ENCODE results near the gene TLR9.

DNA sequence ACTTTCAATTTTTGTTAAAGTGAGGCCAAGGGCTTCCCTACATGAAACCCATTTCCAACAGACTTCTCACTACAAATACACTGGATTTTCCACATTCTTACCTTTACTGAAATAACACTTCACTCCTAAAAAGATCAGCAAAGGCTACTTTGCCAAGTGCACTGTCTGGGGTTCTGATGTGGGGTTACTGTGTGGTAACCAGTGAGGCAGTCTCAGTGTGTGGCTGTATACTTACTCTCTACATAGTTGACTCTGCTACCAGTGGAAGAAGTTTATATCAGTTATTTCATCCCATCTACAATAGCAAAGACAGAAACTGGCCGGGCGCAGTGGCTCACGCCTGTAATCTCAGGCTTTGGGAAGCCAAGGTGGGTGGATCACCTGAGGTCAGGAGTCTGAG is 47.4 kb upstream of the TLR9 start:
- TF ChIP-seq, protein P1, sequence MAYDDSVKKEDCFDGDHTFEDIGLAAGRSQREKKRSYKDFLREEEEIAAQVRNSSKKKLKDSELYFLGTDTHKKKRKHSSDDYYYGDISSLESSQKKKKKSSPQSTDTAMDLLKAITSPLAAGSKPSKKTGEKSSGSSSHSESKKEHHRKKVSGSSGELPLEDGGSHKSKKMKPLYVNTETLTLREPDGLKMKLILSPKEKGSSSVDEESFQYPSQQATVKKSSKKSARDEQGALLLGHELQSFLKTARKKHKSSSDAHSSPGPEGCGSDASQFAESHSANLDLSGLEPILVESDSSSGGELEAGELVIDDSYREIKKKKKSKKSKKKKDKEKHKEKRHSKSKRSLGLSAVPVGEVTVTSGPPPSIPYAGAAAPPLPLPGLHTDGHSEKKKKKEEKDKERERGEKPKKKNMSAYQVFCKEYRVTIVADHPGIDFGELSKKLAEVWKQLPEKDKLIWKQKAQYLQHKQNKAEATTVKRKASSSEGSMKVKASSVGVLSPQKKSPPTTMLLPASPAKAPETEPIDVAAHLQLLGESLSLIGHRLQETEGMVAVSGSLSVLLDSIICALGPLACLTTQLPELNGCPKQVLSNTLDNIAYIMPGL (CRISPR knock-in tag; IDR thresholded peaks at IDR 0.05) = no peak
- TF ChIP-seq, protein P2, sequence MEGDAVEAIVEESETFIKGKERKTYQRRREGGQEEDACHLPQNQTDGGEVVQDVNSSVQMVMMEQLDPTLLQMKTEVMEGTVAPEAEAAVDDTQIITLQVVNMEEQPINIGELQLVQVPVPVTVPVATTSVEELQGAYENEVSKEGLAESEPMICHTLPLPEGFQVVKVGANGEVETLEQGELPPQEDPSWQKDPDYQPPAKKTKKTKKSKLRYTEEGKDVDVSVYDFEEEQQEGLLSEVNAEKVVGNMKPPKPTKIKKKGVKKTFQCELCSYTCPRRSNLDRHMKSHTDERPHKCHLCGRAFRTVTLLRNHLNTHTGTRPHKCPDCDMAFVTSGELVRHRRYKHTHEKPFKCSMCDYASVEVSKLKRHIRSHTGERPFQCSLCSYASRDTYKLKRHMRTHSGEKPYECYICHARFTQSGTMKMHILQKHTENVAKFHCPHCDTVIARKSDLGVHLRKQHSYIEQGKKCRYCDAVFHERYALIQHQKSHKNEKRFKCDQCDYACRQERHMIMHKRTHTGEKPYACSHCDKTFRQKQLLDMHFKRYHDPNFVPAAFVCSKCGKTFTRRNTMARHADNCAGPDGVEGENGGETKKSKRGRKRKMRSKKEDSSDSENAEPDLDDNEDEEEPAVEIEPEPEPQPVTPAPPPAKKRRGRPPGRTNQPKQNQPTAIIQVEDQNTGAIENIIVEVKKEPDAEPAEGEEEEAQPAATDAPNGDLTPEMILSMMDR (IDR thresholded peaks at IDR 0.05) = no peak
- TF ChIP-seq FOXP1 (CRISPR knock-in tag; IDR thresholded peaks at IDR 0.05; ENCODE audit: borderline replicate concordance) (no peak), KAT7 (CRISPR knock-in tag; IDR thresholded peaks at IDR 0.05; ENCODE audit: borderline replicate concordance) (no peak), ZNF138 (CRISPR knock-in tag; conservative IDR thresholded peaks at IDR 0.05) (no peak), SOX15 (CRISPR knock-in tag; IDR thresholded peaks at IDR 0.05) (no peak), NR1H2 (CRISPR knock-in tag; IDR thresholded peaks at IDR 0.05) (no peak), JUN (CRISPR knock-in tag; IDR thresholded peaks at IDR 0.05) (no peak), SP1 (CRISPR knock-in tag; conservative IDR thresholded peaks at IDR 0.05) (no peak)
- TF ChIP-seq, protein P3, sequence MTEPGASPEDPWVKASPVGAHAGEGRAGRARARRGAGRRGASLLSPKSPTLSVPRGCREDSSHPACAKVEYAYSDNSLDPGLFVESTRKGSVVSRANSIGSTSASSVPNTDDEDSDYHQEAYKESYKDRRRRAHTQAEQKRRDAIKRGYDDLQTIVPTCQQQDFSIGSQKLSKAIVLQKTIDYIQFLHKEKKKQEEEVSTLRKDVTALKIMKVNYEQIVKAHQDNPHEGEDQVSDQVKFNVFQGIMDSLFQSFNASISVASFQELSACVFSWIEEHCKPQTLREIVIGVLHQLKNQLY (CRISPR knock-in tag; IDR thresholded peaks at IDR 0.05) = no peak
- TF ChIP-seq, protein P4, sequence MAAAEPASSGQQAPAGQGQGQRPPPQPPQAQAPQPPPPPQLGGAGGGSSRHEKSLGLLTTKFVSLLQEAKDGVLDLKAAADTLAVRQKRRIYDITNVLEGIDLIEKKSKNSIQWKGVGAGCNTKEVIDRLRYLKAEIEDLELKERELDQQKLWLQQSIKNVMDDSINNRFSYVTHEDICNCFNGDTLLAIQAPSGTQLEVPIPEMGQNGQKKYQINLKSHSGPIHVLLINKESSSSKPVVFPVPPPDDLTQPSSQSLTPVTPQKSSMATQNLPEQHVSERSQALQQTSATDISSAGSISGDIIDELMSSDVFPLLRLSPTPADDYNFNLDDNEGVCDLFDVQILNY (CRISPR knock-in tag; IDR thresholded peaks at IDR 0.05) = no peak
- TF ChIP-seq, protein P5, sequence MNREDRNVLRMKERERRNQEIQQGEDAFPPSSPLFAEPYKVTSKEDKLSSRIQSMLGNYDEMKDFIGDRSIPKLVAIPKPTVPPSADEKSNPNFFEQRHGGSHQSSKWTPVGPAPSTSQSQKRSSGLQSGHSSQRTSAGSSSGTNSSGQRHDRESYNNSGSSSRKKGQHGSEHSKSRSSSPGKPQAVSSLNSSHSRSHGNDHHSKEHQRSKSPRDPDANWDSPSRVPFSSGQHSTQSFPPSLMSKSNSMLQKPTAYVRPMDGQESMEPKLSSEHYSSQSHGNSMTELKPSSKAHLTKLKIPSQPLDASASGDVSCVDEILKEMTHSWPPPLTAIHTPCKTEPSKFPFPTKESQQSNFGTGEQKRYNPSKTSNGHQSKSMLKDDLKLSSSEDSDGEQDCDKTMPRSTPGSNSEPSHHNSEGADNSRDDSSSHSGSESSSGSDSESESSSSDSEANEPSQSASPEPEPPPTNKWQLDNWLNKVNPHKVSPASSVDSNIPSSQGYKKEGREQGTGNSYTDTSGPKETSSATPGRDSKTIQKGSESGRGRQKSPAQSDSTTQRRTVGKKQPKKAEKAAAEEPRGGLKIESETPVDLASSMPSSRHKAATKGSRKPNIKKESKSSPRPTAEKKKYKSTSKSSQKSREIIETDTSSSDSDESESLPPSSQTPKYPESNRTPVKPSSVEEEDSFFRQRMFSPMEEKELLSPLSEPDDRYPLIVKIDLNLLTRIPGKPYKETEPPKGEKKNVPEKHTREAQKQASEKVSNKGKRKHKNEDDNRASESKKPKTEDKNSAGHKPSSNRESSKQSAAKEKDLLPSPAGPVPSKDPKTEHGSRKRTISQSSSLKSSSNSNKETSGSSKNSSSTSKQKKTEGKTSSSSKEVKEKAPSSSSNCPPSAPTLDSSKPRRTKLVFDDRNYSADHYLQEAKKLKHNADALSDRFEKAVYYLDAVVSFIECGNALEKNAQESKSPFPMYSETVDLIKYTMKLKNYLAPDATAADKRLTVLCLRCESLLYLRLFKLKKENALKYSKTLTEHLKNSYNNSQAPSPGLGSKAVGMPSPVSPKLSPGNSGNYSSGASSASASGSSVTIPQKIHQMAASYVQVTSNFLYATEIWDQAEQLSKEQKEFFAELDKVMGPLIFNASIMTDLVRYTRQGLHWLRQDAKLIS (CRISPR knock-in tag; IDR thresholded peaks at IDR 0.05; ENCODE audit: borderline replicate concordance) = no peak
- TF ChIP-seq, protein P6, sequence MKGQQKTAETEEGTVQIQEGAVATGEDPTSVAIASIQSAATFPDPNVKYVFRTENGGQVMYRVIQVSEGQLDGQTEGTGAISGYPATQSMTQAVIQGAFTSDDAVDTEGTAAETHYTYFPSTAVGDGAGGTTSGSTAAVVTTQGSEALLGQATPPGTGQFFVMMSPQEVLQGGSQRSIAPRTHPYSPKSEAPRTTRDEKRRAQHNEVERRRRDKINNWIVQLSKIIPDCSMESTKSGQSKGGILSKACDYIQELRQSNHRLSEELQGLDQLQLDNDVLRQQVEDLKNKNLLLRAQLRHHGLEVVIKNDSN (CRISPR knock-in tag; IDR thresholded peaks at IDR 0.05) = no peak
- TF ChIP-seq, protein P7, sequence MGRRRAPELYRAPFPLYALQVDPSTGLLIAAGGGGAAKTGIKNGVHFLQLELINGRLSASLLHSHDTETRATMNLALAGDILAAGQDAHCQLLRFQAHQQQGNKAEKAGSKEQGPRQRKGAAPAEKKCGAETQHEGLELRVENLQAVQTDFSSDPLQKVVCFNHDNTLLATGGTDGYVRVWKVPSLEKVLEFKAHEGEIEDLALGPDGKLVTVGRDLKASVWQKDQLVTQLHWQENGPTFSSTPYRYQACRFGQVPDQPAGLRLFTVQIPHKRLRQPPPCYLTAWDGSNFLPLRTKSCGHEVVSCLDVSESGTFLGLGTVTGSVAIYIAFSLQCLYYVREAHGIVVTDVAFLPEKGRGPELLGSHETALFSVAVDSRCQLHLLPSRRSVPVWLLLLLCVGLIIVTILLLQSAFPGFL (CRISPR knock-in tag; IDR thresholded peaks at IDR 0.05; ENCODE audit: borderline replicate concordance) = no peak
